Measurements from ENCODE around the gene TPM2.

TPM2 gene

DNA sequence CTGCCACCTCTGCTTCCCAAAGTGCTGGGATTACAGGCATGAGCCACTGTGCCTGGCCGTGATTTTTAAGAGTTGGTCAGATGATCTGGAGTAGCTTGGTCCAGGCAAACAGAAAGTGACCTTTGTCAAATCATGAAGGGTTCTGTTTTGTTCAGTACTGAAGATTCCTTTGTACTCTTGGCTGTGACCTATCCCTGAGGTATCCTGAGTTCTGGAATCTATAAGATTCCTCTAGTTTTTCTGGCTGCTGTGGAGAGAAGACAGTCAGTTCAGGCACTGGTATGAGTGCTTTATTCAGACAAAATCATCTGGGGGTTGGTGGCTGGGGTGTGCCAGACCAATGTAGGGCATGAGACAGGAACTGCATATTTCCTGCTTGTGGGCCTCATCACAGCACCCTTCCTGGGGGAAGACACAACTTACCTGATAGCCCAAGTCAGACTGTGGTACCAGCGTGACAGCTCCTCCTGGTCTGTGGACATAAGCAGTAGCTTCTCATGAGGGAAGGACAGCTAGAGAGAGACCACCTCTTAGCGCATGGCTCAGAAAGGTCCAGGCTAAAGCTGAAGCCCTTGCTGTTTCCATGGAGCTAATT is 27.9 kb downstream of the TPM2 start:
- H3K4me3 ChIP-seq (ENCODE audit: low read depth, low read length): no peak overlapping the region
- H3K27me3 ChIP-seq (ENCODE audit: insufficient read depth, low read length): no peaks in the 10 kb centered on the region
- H3K79me2 ChIP-seq (ENCODE audit: control insufficient read depth, insufficient read depth, low read length, unreplicated experiment): peaks cover 29% of the 10 kb centered on the region
- H3K27ac ChIP-seq (ENCODE audit: low read depth, low read length): peak overlapping the region; percentile 99
- H2AFZ ChIP-seq (ENCODE audit: low read length, unreplicated experiment): no peak overlapping the region
- peaks cover 69% of the 10 kb centered on the region for H3K4me1 ChIP-seq (ENCODE audit: control insufficient read depth, insufficient read depth, low read length, unreplicated experiment)
- 0 out of 2 replicates have a peak, but pooled peaks cover 6% of the 10 kb centered on the region for H3K36me3 ChIP-seq (ENCODE audit: insufficient read depth, low read length)

DNA sequence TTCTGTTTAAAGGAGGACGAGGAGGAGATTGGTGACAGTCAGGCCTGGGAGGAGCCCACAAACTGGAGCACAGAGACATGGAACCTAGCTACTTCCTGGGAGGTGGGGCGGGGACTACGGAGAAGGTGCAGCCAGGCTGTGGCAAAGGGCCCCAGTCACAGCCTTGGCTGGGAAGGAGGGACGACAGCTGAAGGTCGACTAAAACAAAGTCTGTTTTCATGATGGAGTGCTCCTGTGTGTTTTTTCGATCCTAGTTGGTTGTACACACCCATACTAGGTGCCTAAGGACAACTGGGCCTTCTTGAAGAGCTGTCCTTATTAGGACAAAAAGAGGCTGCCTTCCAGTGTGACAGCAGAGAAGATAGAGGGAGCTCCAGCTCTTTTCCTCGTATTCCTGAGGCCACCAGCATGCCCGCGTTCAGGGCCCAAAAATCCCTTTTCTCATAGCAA is 28.7 kb downstream of the TPM2 start:
- no peaks in the 10 kb centered on the region for H3K27me3 ChIP-seq (ENCODE audit: insufficient read depth, low read length)
- peaks cover 29% of the 10 kb centered on the region for H3K79me2 ChIP-seq (ENCODE audit: control insufficient read depth, insufficient read depth, low read length, unreplicated experiment)
- no peak overlapping the region for H2AFZ ChIP-seq (ENCODE audit: low read length, unreplicated experiment)
- 0 out of 2 replicates have a peak, but pooled peaks cover 6% of the 10 kb centered on the region for H3K36me3 ChIP-seq (ENCODE audit: insufficient read depth, low read length)
- peaks cover 65% of the 10 kb centered on the region for H3K4me1 ChIP-seq (ENCODE audit: control insufficient read depth, insufficient read depth, low read length, unreplicated experiment)
- H3K27ac ChIP-seq (ENCODE audit: low read depth, low read length): peak overlapping the region; percentile 99
- H3K4me3 ChIP-seq (ENCODE audit: low read depth, low read length): no peak overlapping the region

DNA sequence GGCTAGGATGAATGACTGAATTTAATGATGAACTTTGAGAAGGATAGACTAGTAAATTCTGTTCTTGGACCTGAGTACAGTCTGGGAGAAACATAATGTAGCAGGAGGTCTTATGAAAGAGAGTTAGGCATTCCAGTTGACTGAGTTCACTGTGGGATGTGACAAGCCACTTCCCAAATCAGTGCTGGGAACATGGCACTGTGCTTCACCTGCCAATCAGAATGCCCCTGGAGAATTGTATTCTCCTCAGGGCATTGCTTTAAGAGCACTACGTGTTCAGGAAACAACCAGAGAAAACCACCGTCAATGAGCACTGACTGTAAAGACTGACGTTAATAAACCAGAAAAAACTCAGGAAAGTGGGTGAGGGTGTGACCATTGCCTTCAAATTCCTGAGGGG is 30.4 kb downstream of the TPM2 start:
- peak overlapping the region; percentile 99 for H3K27ac ChIP-seq (ENCODE audit: low read depth, low read length)
- peaks cover 24% of the 10 kb centered on the region for H3K79me2 ChIP-seq (ENCODE audit: control insufficient read depth, insufficient read depth, low read length, unreplicated experiment)
- H3K4me1 ChIP-seq (ENCODE audit: control insufficient read depth, insufficient read depth, low read length, unreplicated experiment): peaks cover 55% of the 10 kb centered on the region
- no peaks in the 10 kb centered on the region for H3K27me3 ChIP-seq (ENCODE audit: insufficient read depth, low read length)
- 0 out of 2 replicates have a peak, but pooled peaks cover 6% of the 10 kb centered on the region for H3K36me3 ChIP-seq (ENCODE audit: insufficient read depth, low read length)
- H2AFZ ChIP-seq (ENCODE audit: low read length, unreplicated experiment): no peak overlapping the region
- peak overlapping the region; percentile 87 for H3K4me3 ChIP-seq (ENCODE audit: low read depth, low read length)

DNA sequence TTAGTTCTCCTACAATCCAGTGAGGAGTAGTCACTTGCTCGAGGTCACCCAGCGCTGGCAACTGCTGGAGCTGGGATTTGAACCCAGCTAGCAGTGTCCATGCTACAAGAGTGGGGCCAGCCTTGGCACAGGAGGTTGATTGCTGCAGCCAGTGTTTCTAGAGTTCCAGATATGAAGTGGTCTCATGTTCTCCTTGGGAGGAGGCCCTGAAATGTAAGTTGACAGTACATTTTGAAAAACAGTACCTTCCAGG is 30.8 kb downstream of the TPM2 start:
- H3K4me1 ChIP-seq (ENCODE audit: control insufficient read depth, insufficient read depth, low read length, unreplicated experiment): peaks cover 50% of the 10 kb centered on the region
- H2AFZ ChIP-seq (ENCODE audit: low read length, unreplicated experiment): peak overlapping the region; percentile 59

GRCh38 chr9:35658137-35658967 is 31.4 kb downstream of the TPM2 start, which contains the start of gene CCDC107:
TSS of gene CCDC107 (plus strand) at chr9:35658292. CDS start at chr9:35658380, 88 bp downstream.
- peak within 1 kb of the TSS; percentile 99 for H3K27ac ChIP-seq (ENCODE audit: low read depth, low read length)
- H2AFZ ChIP-seq (ENCODE audit: low read length, unreplicated experiment): peak within 1 kb of the TSS; percentile 59
- no peaks in the 10 kb centered on the region for H3K27me3 ChIP-seq (ENCODE audit: insufficient read depth, low read length)
- peaks cover 45% of the 10 kb centered on the region for H3K4me1 ChIP-seq (ENCODE audit: control insufficient read depth, insufficient read depth, low read length, unreplicated experiment)
- H3K36me3 ChIP-seq (ENCODE audit: insufficient read depth, low read length): 0 out of 2 replicates have a peak, but pooled peaks cover 6% of the 10 kb centered on the region
- H3K79me2 ChIP-seq (ENCODE audit: control insufficient read depth, insufficient read depth, low read length, unreplicated experiment): peaks cover 19% of the 10 kb centered on the region
- H3K4me3 ChIP-seq (ENCODE audit: low read depth, low read length): peak within 1 kb of the TSS; percentile 87

More for the DNA sequence above, 30.8 kb downstream of the TPM2 start:
- H3K79me2 ChIP-seq (ENCODE audit: control insufficient read depth, insufficient read depth, low read length, unreplicated experiment): peaks cover 19% of the 10 kb centered on the region
- 0 out of 2 replicates have a peak, but pooled peaks cover 6% of the 10 kb centered on the region for H3K36me3 ChIP-seq (ENCODE audit: insufficient read depth, low read length)
- H3K27me3 ChIP-seq (ENCODE audit: insufficient read depth, low read length): no peaks in the 10 kb centered on the region
- H3K4me3 ChIP-seq (ENCODE audit: low read depth, low read length): peak overlapping the region; percentile 87
- H3K27ac ChIP-seq (ENCODE audit: low read depth, low read length): peak overlapping the region; percentile 99

- peaks cover 46% of the 10 kb centered on the region for H3K4me1 ChIP-seq (ENCODE audit: control insufficient read depth, insufficient read depth, low read length, unreplicated experiment)
- no peaks in the 10 kb centered on the region for H3K27me3 ChIP-seq (ENCODE audit: insufficient read depth, low read length)
- H3K79me2 ChIP-seq (ENCODE audit: control insufficient read depth, insufficient read depth, low read length, unreplicated experiment): peaks cover 15% of the 10 kb centered on the region
- peak within 1 kb of the TSS; percentile 87 for H3K4me3 ChIP-seq (ENCODE audit: low read depth, low read length)
- 0 out of 2 replicates have a peak, but pooled peaks cover 6% of the 10 kb centered on the region for H3K36me3 ChIP-seq (ENCODE audit: insufficient read depth, low read length)
- peak within 1 kb of the TSS; percentile 59 for H2AFZ ChIP-seq (ENCODE audit: low read length, unreplicated experiment)
- H3K27ac ChIP-seq (ENCODE audit: low read depth, low read length): peak within 1 kb of the TSS; percentile 99
These were observed 32.1 kb downstream of the TPM2 start, which contains the start of gene RMRP for GRCh38 chr9:35657546-35658136. TSS of gene RMRP (minus strand) at chr9:35658019.

- H3K4me1 ChIP-seq (ENCODE audit: control insufficient read depth, insufficient read depth, low read length, unreplicated experiment): peaks cover 44% of the 10 kb centered on the region
- no peaks in the 10 kb centered on the region for H3K27me3 ChIP-seq (ENCODE audit: insufficient read depth, low read length)
- H3K36me3 ChIP-seq (ENCODE audit: insufficient read depth, low read length): 0 out of 2 replicates have a peak, but pooled peaks cover 6% of the 10 kb centered on the region
- no peak overlapping the region for H2AFZ ChIP-seq (ENCODE audit: low read length, unreplicated experiment)
- peak overlapping the region; percentile 71 for H3K4me3 ChIP-seq (ENCODE audit: low read depth, low read length)
- peaks cover 15% of the 10 kb centered on the region for H3K79me2 ChIP-seq (ENCODE audit: control insufficient read depth, insufficient read depth, low read length, unreplicated experiment)
- peak overlapping the region; percentile 99 for H3K27ac ChIP-seq (ENCODE audit: low read depth, low read length)
These were observed 32.7 kb downstream of the TPM2 start for GRCh38 chr9:35656831-35657545.

GRCh38 chr9:35656348-35656747 is 33.4 kb downstream of the TPM2 start:
- 0 out of 2 replicates have a peak, but pooled peaks cover 6% of the 10 kb centered on the region for H3K36me3 ChIP-seq (ENCODE audit: insufficient read depth, low read length)
- peaks cover 14% of the 10 kb centered on the region for H3K79me2 ChIP-seq (ENCODE audit: control insufficient read depth, insufficient read depth, low read length, unreplicated experiment)
- peaks cover 43% of the 10 kb centered on the region for H3K4me1 ChIP-seq (ENCODE audit: control insufficient read depth, insufficient read depth, low read length, unreplicated experiment)
- H3K27me3 ChIP-seq (ENCODE audit: insufficient read depth, low read length): no peaks in the 10 kb centered on the region
- H3K27ac ChIP-seq (ENCODE audit: low read depth, low read length): no peak overlapping the region
- H2AFZ ChIP-seq (ENCODE audit: low read length, unreplicated experiment): no peak overlapping the region
- H3K4me3 ChIP-seq (ENCODE audit: low read depth, low read length): no peak overlapping the region

DNA sequence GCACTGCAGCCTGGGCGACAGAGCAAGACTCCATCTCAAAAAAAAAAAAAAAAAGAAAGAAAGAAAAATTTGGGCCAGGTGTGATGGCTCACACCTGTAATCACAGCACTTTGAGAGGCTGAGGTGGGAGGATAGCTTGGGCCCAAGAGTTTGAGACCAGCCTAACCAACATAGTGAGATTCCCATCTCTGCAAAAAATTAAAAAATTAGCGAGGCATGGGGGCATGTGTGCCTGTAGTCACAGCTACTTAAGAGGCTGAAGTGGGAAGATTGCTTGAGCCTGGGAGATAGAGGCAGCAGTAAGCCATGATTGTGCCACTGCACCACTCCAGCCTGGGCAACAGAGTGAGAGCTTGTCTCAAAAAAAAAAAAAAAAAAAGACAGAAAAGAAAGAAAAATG is 36.1 kb downstream of the TPM2 start:
- no peaks in the 10 kb centered on the region for H3K79me2 ChIP-seq (ENCODE audit: control insufficient read depth, insufficient read depth, low read length, unreplicated experiment)
- H3K4me3 ChIP-seq (ENCODE audit: low read depth, low read length): no peak overlapping the region
- no peak overlapping the region for H2AFZ ChIP-seq (ENCODE audit: low read length, unreplicated experiment)
- H3K4me1 ChIP-seq (ENCODE audit: control insufficient read depth, insufficient read depth, low read length, unreplicated experiment): peaks cover 37% of the 10 kb centered on the region
- H3K27me3 ChIP-seq (ENCODE audit: insufficient read depth, low read length): no peaks in the 10 kb centered on the region
- H3K27ac ChIP-seq (ENCODE audit: low read depth, low read length): no peak overlapping the region
- H3K36me3 ChIP-seq (ENCODE audit: insufficient read depth, low read length): no peaks in the 10 kb centered on the region

DNA sequence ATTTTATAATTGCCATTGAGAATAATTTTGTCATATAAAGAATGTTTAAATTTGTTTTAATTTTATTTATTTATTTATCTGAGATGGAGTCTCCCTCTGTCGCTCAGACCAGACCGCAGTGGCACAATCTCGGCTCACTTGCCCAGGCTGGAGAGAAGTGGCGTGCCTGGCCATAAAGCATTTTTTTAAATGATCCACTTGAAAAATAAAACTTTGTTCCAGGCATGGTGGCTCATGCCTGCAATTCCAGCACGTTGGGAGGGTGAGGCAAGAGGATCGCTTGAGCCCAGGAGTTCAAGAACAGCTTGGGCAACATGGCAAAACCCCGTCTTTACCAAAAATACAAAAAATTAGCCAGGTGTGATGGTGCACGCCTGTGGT is 36.9 kb downstream of the TPM2 start:
- Histone ChIP-seq H2AFZ (ENCODE audit: low read length, unreplicated experiment) (no peak overlapping the region), H3K79me2 (ENCODE audit: control insufficient read depth, insufficient read depth, low read length, unreplicated experiment) (no peaks in the 10 kb centered on the region), H3K4me1 (ENCODE audit: control insufficient read depth, insufficient read depth, low read length, unreplicated experiment) (peaks cover 42% of the 10 kb centered on the region), H3K27me3 (ENCODE audit: insufficient read depth, low read length) (no peaks in the 10 kb centered on the region), H3K4me3 (ENCODE audit: low read depth, low read length) (no peak overlapping the region), H3K27ac (ENCODE audit: low read depth, low read length) (peak overlapping the region; percentile 70), H3K36me3 (ENCODE audit: insufficient read depth, low read length) (no peaks in the 10 kb centered on the region)

All from ACC112 (cell line).